Gastrocnemius medialis (tissue), 4 donors: ENCODE measurements around the gene IGSF8.

Experiments
- CTCF ChIP-seq, 5 experiments: fragments of 450-650 bp in 3 of 5; fragments of 200-600 bp in 2 of 5; sonication (generic) in 2 of 5; IDR thresholded peaks in 4 of 5; conservative IDR thresholded peaks in 1 of 5; 1 replicate in 4 of 5; 2 replicates in 1 of 5; pipeline ENCODE4 v1.5.1; 2016 to 2019; ENCODE audit warnings: antibody characterized with exemption in 5 of 5, mild to moderate bottlenecking in 3 of 5, moderate library complexity in 3 of 5
- POLR2A ChIP-seq, 2 donors: fragments of 450-650 bp; IDR thresholded peaks; one replicate each; pipeline ENCODE4 v1.6.1; 2017; ENCODE audit warnings: antibody characterized with exemption in 2 of 2, mild to moderate bottlenecking in 2 of 2, moderate library complexity in 2 of 2

GRCh38 chr1:160068225-160068624, 30.2 kb downstream of the IGSF8 start:
- TF ChIP-seq CTCF (IDR thresholded peaks at IDR 0.05 in 4 of 5, conservative IDR thresholded peaks at IDR 0.05 in 1 of 5) (no peak), POLR2A (IDR thresholded peaks at IDR 0.05) (no peak)
